A673 (cell line): ENCODE results near the gene VPS52. TPM values are rescaled to one million over a fixed set of nuclear protein-coding genes. Genes with fewer than 3 reads are reported as not detected.

Source experiments
- BruUV-seq: library from RNA; stranded (reverse); fragments of 400-500 nt; replicated peaks from 2 replicates; lab custom pipeline; 2021; lab: Mats Ljungman, UMichigan
- CTCF ChIA-PET: fragments of 300-600 bp; sonication (Branson Sonifier 250); formaldehyde crosslinking; loops from one replicate; lab custom pipeline; 2022; ENCODE audit warnings: antibody characterized with exemption; lab: Charles Lee
- POLR2A ChIA-PET: fragments of 300-600 bp; sonication (Branson Sonifier 250); formaldehyde crosslinking; loops from one replicate; lab custom pipeline; 2022; ENCODE audit warnings: antibody characterized with exemption; ENCODE audit not compliant: low non-redundant PET; lab: Charles Lee
- DNase-seq: peaks from one replicate; pipeline ENCODE4 v3.0.0-alpha.2; 2015; ENCODE audit warnings: low spot score
- H3K27ac ChIP-seq: fragments of 200-600 bp; sonication (generic); 2 replicates; pipeline ENCODE4 v1.5.1; 2016; ENCODE audit warnings: mixed run types, low read depth, mild to moderate bottlenecking, mixed read lengths, antibody characterized with exemption, low read length; ENCODE audit not compliant: poor library complexity, severe bottlenecking
- H3K27me3 ChIP-seq: fragments of 200-600 bp; sonication (generic); replicated peaks from 2 replicates; pipeline ENCODE4 v1.6.1; 2017; ENCODE audit warnings: mixed run types, low read depth, mild to moderate bottlenecking, mixed read lengths, antibody characterized with exemption, low read length; ENCODE audit not compliant: insufficient read depth, poor library complexity
- H3K36me3 ChIP-seq: fragments of 200-600 bp; sonication (generic); 2 replicates; pipeline ENCODE4 v1.6.1; 2016; ENCODE audit warnings: mixed run types, mild to moderate bottlenecking, mixed read lengths, antibody characterized with exemption, low read length; ENCODE audit not compliant: insufficient read depth, poor library complexity, severe bottlenecking
- H3K4me1 ChIP-seq: fragments of 200-600 bp; sonication (generic); 2 replicates; pipeline ENCODE4 v1.6.1; 2017; ENCODE audit warnings: mixed run types, mild to moderate bottlenecking, mixed read lengths, antibody characterized with exemption, low read length; ENCODE audit not compliant: insufficient read depth, poor library complexity, severe bottlenecking
- H3K4me3 ChIP-seq: fragments of 200-600 bp; sonication (generic); 2 replicates; pipeline ENCODE4 v1.5.1; 2016; ENCODE audit warnings: low read depth, mixed run types, mild to moderate bottlenecking, mixed read lengths, low read length; ENCODE audit not compliant: poor library complexity, severe bottlenecking
- H3K9me3 ChIP-seq: fragments of 200-600 bp; sonication (generic); 2 replicates; pipeline ENCODE4 v1.6.1; 2016; ENCODE audit warnings: mixed run types, low read depth, mild to moderate bottlenecking, mixed read lengths, antibody characterized with exemption, low read length; ENCODE audit not compliant: poor library complexity, severe bottlenecking
- EZH2 ChIP-seq: fragments of 200-600 bp; sonication (generic); IDR thresholded peaks from 2 replicates; pipeline ENCODE4 v1.6.1; 2017; ENCODE audit warnings: borderline replicate concordance, low read depth, mild to moderate bottlenecking, mixed read lengths, antibody characterized with exemption, low read length; ENCODE audit not compliant: poor library complexity, severe bottlenecking
- intact Hi-C: fragments of 100-400 bp; cut with micrococcal nuclease; formaldehyde crosslinking; loops from one replicate; pipeline ENCODE4 v1.10.0; 2022; ENCODE audit not compliant: unreplicated experiment
- total RNA-seq: library from RNA; stranded (reverse); gene quantifications from 2 replicates; pipeline ENCODE4 v1.2.3, GENCODE V29; 2021
- TF ChIP-seq, protein P1 (sequence below): fragments of 300-800, 200-600 bp; sonication (generic); conservative IDR thresholded peaks from 2 replicates; pipeline ENCODE4 v1.5.1; 2017; ENCODE audit warnings: low read depth, mild to moderate bottlenecking, antibody characterized with exemption, low read length, moderate library complexity, mixed read lengths

Gene VPS52
- total RNA-seq, 1 experiment from 2014 or later, result 58.2 TPM

DNA sequence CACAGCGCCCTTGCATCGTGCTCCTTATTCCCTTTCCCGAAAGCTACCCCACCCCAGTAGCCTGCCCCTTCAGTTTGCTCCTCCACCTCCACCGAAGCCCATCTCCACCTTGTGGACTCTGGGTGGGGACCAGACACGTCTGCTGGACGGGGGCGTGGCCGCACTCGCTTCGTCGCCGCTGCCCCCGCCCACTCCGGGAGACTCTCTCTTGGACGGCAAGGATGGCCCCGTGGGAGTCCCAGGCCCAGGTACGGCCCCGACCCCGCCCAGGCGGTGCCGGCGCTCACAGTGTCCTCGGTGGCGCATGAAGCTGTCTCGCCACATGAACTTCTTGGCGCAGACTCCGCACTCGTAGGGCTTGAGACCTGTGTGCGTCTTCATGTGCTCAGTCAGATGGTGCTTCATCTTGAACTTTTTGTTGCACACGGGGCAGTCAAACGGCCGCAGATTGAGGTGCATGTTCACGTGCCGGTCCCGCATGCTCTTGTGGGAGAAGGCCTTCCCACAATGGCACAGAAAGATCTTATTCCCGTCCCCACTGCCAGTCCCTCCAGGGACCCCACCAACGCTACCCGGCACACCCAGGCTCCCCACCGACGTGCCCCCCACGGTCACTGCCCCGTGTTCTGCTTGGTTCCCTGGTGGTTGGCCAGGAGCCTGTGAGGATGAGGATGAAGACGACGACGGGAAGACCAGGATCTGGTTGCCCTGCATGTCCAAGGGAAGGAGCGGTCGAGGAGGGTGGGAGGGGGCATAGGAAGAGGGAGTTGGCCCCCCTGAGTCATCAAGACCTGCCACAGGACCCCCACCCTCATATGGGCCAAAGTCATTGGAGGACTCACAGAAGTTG, 43.5 kb upstream of the VPS52 start:
- no peak for TF ChIP-seq EZH2
- TF ChIP-seq, protein P1, sequence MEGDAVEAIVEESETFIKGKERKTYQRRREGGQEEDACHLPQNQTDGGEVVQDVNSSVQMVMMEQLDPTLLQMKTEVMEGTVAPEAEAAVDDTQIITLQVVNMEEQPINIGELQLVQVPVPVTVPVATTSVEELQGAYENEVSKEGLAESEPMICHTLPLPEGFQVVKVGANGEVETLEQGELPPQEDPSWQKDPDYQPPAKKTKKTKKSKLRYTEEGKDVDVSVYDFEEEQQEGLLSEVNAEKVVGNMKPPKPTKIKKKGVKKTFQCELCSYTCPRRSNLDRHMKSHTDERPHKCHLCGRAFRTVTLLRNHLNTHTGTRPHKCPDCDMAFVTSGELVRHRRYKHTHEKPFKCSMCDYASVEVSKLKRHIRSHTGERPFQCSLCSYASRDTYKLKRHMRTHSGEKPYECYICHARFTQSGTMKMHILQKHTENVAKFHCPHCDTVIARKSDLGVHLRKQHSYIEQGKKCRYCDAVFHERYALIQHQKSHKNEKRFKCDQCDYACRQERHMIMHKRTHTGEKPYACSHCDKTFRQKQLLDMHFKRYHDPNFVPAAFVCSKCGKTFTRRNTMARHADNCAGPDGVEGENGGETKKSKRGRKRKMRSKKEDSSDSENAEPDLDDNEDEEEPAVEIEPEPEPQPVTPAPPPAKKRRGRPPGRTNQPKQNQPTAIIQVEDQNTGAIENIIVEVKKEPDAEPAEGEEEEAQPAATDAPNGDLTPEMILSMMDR, result no peak
- H3K27ac ChIP-seq, result peak overlapping the region; percentile 82
- ChIA-PET POLR2A (no interaction called here), CTCF (no interaction called here)
- H3K9me3 ChIP-seq, result no peaks in the 10 kb centered on the region
- intact Hi-C loops, result loop anchor here (1.0 to 10.0 kb wide), 3 partner anchors 16 to 100 kb away; partner anchors contain the start of genes CUTA, KIFC1 and PHF1
- BruUV-seq, result no TSS peak
- DNase-seq, result peak; percentile 56
- peak overlapping the region; percentile 83 for H3K4me3 ChIP-seq
- peaks cover 30% of the 10 kb centered on the region for H3K4me1 ChIP-seq
- peaks cover 28% of the 10 kb centered on the region for H3K36me3 ChIP-seq
- no peaks in the 10 kb centered on the region for H3K27me3 ChIP-seq

GRCh38 chr6:33314515-33314942, 42.9 kb upstream of the VPS52 start:
- Histone ChIP-seq H3K9me3 (no peaks in the 10 kb centered on the region), H3K27ac (peak overlapping the region; percentile 82), H3K4me3 (peak overlapping the region; percentile 83), H3K36me3 (peaks cover 24% of the 10 kb centered on the region), H3K4me1 (peaks cover 30% of the 10 kb centered on the region), H3K27me3 (no peaks in the 10 kb centered on the region)
- ChIA-PET POLR2A (no interaction called here), CTCF (no interaction called here)
- intact Hi-C loops, result loop anchor here (1.0 to 10.0 kb wide), 2 partner anchors 15 to 100 kb away; partner anchors contain the start of genes CUTA and PHF1
- DNase-seq, result peak; percentile 80
- no TSS peak for BruUV-seq
- TF ChIP-seq, protein P1, result no peak
- TF ChIP-seq EZH2, result no peak

GRCh38 chr6:33313709-33314514, 42.2 kb upstream of the VPS52 start, which contains the start of gene TAPBP:
TAPBP (minus strand) TSS chr6:33314078; CDS start chr6:33314041, 37 bp downstream.
- peaks cover 26% of the 10 kb centered on the region for H3K4me1 ChIP-seq
- intact Hi-C loops, result loop anchor here (1.0 to 10.0 kb wide), 2 partner anchors 15 to 101 kb away; partner anchors contain the start of genes CUTA and PHF1
- BruUV-seq, result TSS peak; percentile 58
- H3K36me3 ChIP-seq, result peaks cover 18% of the 10 kb centered on the region
- TF ChIP-seq, protein P1, result no peak
- no peak for TF ChIP-seq EZH2
- peak; percentile 66 for DNase-seq
- no peaks in the 10 kb centered on the region for H3K9me3 ChIP-seq
- peak within 1 kb of the TSS; percentile 83 for H3K4me3 ChIP-seq
- ChIA-PET CTCF (no interaction called here), POLR2A (no interaction called here)
- H3K27ac ChIP-seq, result peak within 1 kb of the TSS; percentile 82
- no peaks in the 10 kb centered on the region for H3K27me3 ChIP-seq
